Measurements from ENCODE around the gene IGSF9B. TPM values are rescaled to one million over a fixed set of nuclear protein-coding genes. Genes with fewer than 3 reads are reported as not detected.
"Not testable (repeated sequence)": the region's sequence is repeated elsewhere in the genome, so short reads cannot be mapped to it uniquely, and the experiment has no call there.

Gene IGSF9B
- 0.07 TPM in 1 of 2 replicates, not detected in the other for total RNA-seq (2014; rRNA removed; shearing (Covaris generic); ENCODE audit: low replicate concordance)

GRCh38 chr11:133956650-133957633 is at the start of gene IGSF9B:
Gene IGSF9B, minus strand, starts transcription at chr11:133956968. Its CDS starts 214 bp downstream, at chr11:133956754.
- DNase-seq (ENCODE audit: low read depth), result peak; percentile 72
- in situ Hi-C loops (cut with HindIII; ENCODE audit: low pct_unique_long_range_greater_than_20kb, low sequenced_read_pairs), result no loop called here

GRCh38 chr11:134004496-134005172 is 47.9 kb upstream of the IGSF9B start:
- no peak for DNase-seq (ENCODE audit: low read depth)
- in situ Hi-C loops (cut with HindIII; ENCODE audit: low pct_unique_long_range_greater_than_20kb, low sequenced_read_pairs), result no loop called here

- in situ Hi-C loops (cut with HindIII; ENCODE audit: low pct_unique_long_range_greater_than_20kb, low sequenced_read_pairs), result no loop called here
- DNase-seq (ENCODE audit: low read depth), result no peak
Observed at GRCh38 chr11:134003792-134004495, 47.2 kb upstream of the IGSF9B start.

- in situ Hi-C loops (cut with HindIII; ENCODE audit: low pct_unique_long_range_greater_than_20kb, low sequenced_read_pairs), result not testable (repeated sequence)
Observed at GRCh38 chr11:134002819-134003218, 46.1 kb upstream of the IGSF9B start.

GRCh38 chr11:134002338-134002737 is 45.6 kb upstream of the IGSF9B start:
- in situ Hi-C loops (cut with HindIII; ENCODE audit: low pct_unique_long_range_greater_than_20kb, low sequenced_read_pairs); DNase-seq (ENCODE audit: low read depth): not testable (repeated sequence)

More at GRCh38 chr11:134002819-134003218, 46.1 kb upstream of the IGSF9B start:
- not testable (repeated sequence) for DNase-seq (ENCODE audit: low read depth)

GRCh38 chr11:134001596-134001995 is 44.8 kb upstream of the IGSF9B start:
- no peak for DNase-seq (ENCODE audit: low read depth)
- in situ Hi-C loops (cut with HindIII; ENCODE audit: low pct_unique_long_range_greater_than_20kb, low sequenced_read_pairs), result no loop called here

GRCh38 chr11:134001088-134001487 is 44.3 kb upstream of the IGSF9B start:
- DNase-seq (ENCODE audit: low read depth), result no peak
- in situ Hi-C loops (cut with HindIII; ENCODE audit: low pct_unique_long_range_greater_than_20kb, low sequenced_read_pairs), result no loop called here

GRCh38 chr11:133999355-133999754 is 42.6 kb upstream of the IGSF9B start:
- in situ Hi-C loops (cut with HindIII; ENCODE audit: low pct_unique_long_range_greater_than_20kb, low sequenced_read_pairs), result no loop called here

GRCh38 chr11:133997554-133997953 is 40.8 kb upstream of the IGSF9B start:
- DNase-seq (ENCODE audit: low read depth), result no peak
- in situ Hi-C loops (cut with HindIII; ENCODE audit: low pct_unique_long_range_greater_than_20kb, low sequenced_read_pairs), result no loop called here

More at GRCh38 chr11:133999355-133999754, 42.6 kb upstream of the IGSF9B start:
- DNase-seq (ENCODE audit: low read depth), result no peak

- no peak for DNase-seq (ENCODE audit: low read depth)
- in situ Hi-C loops (cut with HindIII; ENCODE audit: low pct_unique_long_range_greater_than_20kb, low sequenced_read_pairs), result no loop called here
Observed at GRCh38 chr11:133996671-133997070, 39.9 kb upstream of the IGSF9B start.

- DNase-seq (ENCODE audit: low read depth), result no peak
- in situ Hi-C loops (cut with HindIII; ENCODE audit: low pct_unique_long_range_greater_than_20kb, low sequenced_read_pairs), result no loop called here
Observed at GRCh38 chr11:133995066-133995465, 38.3 kb upstream of the IGSF9B start.

GRCh38 chr11:133993921-133994320 is 37.2 kb upstream of the IGSF9B start:
- in situ Hi-C loops (cut with HindIII; ENCODE audit: low pct_unique_long_range_greater_than_20kb, low sequenced_read_pairs), result no loop called here
- no peak for DNase-seq (ENCODE audit: low read depth)

GRCh38 chr11:133993107-133993506 is 36.3 kb upstream of the IGSF9B start:
- in situ Hi-C loops (cut with HindIII; ENCODE audit: low pct_unique_long_range_greater_than_20kb, low sequenced_read_pairs), result no loop called here
- DNase-seq (ENCODE audit: low read depth), result no peak

- in situ Hi-C loops (cut with HindIII; ENCODE audit: low pct_unique_long_range_greater_than_20kb, low sequenced_read_pairs), result no loop called here
- no peak for DNase-seq (ENCODE audit: low read depth)
Observed at GRCh38 chr11:133992121-133992520, 35.4 kb upstream of the IGSF9B start.

GRCh38 chr11:133991101-133991500 is 34.3 kb upstream of the IGSF9B start:
- in situ Hi-C loops (cut with HindIII; ENCODE audit: low pct_unique_long_range_greater_than_20kb, low sequenced_read_pairs), result no loop called here
- DNase-seq (ENCODE audit: low read depth), result no peak

- in situ Hi-C loops (cut with HindIII; ENCODE audit: low pct_unique_long_range_greater_than_20kb, low sequenced_read_pairs), result no loop called here
- no peak for DNase-seq (ENCODE audit: low read depth)
Observed at GRCh38 chr11:133990501-133990900, 33.7 kb upstream of the IGSF9B start.

- no peak for DNase-seq (ENCODE audit: low read depth)
- in situ Hi-C loops (cut with HindIII; ENCODE audit: low pct_unique_long_range_greater_than_20kb, low sequenced_read_pairs), result no loop called here
Observed at GRCh38 chr11:133988686-133989410, 32.1 kb upstream of the IGSF9B start.

GRCh38 chr11:133987171-133987570 is 30.4 kb upstream of the IGSF9B start:
- no peak for DNase-seq (ENCODE audit: low read depth)
- in situ Hi-C loops (cut with HindIII; ENCODE audit: low pct_unique_long_range_greater_than_20kb, low sequenced_read_pairs), result no loop called here
